HG03196 (cell line): ENCODE results near the gene ARL6IP1.
"Not testable (repeated sequence)": the region's sequence is repeated elsewhere in the genome, so short reads cannot be mapped to it uniquely, and the experiment has no call there.

Experiments used
- ATAC-seq: cut with Tn5 transposase; IDR thresholded peaks from one replicate; pipeline ENCODE4 v1.9.1; 2021; ENCODE audit not compliant: unreplicated experiment

The ARL6IP1 gene

DNA sequence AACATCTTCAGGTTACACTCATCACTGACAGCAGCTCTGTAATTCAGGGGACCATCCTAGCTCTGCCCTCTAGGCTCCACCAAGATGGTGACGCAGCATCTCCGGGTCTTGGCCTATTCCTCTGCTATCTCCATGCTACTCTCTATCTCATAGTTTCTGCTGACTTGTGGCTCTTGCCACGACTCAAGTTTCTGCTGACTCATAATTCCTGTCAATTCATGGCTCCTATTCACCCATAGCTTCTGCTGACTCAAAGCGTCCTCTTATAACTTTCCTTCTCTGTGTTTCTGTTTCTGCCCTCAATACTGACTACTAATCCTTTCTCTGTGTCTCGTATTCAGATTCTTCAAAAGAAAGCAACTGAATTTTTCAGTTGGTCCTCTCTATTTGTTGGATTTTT lies 38.6 kb downstream of the ARL6IP1 start:
- ATAC-seq: not testable (repeated sequence)

GRCh38 chr16:18759598-18760520 lies 41.5 kb downstream of the ARL6IP1 start:
- ATAC-seq: peak; percentile 52

DNA sequence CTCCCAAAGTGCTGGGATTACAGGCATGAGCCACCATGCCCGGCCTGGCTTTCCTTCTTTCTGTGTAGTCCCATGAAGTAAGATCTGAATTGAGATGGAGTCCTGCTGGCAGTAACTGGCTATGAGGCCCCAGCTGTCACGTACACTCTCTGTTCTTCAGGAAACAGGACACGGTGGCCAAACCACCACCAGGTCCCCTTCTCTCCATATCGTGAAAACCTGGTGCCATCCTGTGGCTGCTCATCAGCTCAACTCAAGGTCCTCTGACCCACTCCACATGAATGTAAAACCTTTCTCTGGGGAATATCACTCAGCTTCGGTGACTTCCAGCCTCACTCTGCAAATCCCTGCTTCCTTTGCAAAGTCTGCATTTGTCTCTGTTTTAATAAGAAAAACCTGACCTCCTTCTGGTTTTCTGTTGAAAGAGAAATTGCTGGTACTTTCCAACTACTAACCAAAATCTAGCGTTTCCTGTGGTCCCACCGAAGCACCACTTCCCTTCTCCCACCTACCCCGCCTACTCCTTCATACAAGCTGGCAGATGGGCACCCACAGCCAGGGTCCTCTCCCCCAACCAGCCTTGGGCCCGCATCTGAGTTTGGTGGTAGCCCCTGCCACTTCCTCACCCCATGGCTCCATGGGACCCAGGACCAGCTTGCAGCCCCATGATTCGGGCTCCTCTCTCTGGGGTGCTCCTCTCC lies 43.2 kb downstream of the ARL6IP1 start:
- not testable (repeated sequence) for ATAC-seq

- not testable (repeated sequence) for ATAC-seq
Observed at GRCh38 chr16:18756639-18757038, 44.7 kb downstream of the ARL6IP1 start.

GRCh38 chr16:18742870-18743269 lies 58.5 kb downstream of the ARL6IP1 start:
- ATAC-seq: not testable (repeated sequence)
